Subcutaneous adipose tissue (tissue), 4 donors: ENCODE data around the gene GTF3C5. TPM values are rescaled to one million over a fixed set of nuclear protein-coding genes. Genes with fewer than 3 reads are reported as not detected.

Source experiments
- total RNA-seq, 4 donors: library from RNA; depleted of rRNA; stranded (reverse); fragments of >200 nt; gene quantifications; one replicate each; pipeline ENCODE4 v1.1.0, GENCODE V29; 2016
- TF ChIP-seq, protein P1 (sequence below): fragments of 450-650 bp; IDR thresholded peaks from one replicate; pipeline ENCODE4 v1.5.1; 2016; ENCODE audit warnings: low read depth, mild to moderate bottlenecking, control low read depth, antibody characterized with exemption, moderate library complexity

Gene GTF3C5
- total RNA-seq, 4 donors from 2014 or later, result 32.0 to 63.1 (median 41.1) TPM

DNA sequence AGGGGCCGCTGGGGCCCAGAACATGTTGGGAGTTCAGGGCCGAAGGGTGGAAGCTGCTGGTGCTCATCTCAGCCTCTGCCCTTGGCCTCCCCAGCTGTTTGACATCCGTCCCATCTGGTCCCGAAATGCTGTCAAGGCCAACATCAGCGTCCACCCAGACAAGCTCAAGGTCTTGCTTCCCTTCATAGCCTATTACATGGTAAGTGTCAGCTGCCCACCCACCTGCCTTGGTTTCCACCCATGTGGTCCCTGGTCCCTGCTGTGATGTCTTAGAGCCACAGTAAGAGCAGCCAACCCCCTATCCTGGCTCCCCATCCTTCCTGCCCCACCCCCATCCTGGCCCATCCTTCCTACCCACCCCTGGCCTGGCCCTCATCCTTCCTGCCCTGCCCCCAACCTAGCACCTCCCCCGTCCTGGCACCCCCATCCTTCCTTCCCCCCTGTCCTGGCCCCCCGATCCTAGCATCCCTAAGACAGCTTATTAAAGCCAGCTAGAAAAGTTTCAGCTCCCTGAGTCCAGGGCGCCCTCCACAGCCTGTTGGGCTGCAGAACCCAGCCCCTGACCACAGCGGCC, 21.3 kb downstream of the GTF3C5 start:
- TF ChIP-seq, protein P1, sequence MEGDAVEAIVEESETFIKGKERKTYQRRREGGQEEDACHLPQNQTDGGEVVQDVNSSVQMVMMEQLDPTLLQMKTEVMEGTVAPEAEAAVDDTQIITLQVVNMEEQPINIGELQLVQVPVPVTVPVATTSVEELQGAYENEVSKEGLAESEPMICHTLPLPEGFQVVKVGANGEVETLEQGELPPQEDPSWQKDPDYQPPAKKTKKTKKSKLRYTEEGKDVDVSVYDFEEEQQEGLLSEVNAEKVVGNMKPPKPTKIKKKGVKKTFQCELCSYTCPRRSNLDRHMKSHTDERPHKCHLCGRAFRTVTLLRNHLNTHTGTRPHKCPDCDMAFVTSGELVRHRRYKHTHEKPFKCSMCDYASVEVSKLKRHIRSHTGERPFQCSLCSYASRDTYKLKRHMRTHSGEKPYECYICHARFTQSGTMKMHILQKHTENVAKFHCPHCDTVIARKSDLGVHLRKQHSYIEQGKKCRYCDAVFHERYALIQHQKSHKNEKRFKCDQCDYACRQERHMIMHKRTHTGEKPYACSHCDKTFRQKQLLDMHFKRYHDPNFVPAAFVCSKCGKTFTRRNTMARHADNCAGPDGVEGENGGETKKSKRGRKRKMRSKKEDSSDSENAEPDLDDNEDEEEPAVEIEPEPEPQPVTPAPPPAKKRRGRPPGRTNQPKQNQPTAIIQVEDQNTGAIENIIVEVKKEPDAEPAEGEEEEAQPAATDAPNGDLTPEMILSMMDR, result no peak

DNA sequence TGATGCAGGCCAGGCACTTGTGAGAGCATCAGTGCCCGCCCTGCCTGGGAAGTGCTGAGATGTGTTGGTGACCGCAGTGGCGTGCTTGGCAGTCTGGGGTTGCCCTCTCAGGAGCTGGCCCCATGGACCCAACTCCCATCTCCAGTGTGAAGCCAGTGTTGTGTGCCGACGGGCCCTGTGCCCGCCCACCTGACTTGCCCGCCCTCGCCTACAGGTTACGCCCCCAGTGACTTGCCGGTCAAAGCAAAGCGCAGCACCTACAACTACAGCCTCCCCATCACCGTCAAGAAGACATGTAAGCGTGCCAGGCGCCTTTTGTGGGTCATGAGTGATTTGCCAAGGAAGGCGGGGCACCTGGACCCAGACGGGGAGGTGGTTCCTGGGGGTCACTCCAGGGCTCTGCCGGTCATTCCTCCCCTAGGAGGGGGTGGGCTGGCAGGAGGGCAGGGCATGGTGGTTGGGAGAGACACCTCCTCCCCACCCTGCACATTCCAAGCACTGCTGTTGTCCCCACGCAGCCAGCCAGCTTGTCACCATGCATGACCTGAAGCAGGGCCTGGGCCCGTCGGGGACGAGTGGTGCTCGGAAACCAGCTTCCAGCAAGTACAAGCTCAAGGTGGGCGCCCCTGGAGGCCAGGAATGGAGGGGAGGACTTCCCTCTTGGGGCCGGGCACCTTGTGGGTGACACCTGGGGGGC, 23.5 kb downstream of the GTF3C5 start:
- TF ChIP-seq, protein P1, result no peak

DNA sequence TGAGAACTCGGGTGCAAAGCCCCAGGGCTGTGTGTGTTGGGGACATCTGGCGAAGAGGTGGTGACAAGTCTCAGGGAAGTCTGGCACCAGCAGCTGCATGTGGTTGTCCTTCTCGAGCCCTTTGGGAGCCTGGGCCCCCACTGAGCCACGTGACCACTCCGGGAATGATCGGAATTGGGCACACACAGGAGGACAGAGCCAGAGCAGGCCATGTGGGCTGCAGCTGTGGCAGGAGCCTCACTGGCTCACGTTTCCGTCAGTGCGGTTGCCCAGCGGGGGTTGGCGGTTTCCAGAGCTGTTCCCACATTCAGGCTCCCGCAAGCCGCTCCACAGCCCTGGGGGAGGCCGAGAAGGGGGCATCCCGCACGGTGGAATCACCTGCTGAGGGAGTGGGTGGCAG, 24.2 kb downstream of the GTF3C5 start:
- TF ChIP-seq, protein P1, result no peak

DNA sequence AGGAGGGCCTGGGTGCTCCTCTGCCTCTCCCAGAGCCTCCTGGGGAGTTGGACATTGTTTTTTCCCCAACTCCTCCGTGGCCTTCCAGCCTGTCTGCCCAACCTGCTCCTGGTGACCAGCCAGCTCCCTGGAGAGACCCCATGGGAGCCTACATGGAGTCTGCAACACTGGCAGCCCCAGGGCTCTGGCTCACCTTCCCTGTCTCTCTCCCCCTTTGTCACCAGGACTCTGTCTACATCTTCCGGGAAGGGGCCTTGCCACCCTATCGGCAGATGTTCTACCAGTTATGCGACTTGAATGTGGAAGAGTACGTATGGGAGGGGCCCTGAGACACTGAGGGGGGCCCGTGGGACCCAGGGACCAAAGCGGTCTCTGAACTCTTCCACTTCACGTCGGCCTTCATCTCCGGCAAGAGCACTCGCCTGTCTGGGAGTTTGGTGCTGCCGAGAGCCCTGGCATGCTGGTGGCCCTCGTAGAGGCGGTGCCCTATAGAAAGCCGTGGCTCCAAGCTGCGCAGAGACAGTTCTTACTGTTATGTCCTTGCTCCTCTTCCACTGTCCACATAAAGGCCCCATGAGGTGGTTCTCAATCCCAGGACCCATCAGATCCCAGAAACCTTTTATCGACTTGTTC, 25.1 kb downstream of the GTF3C5 start:
- TF ChIP-seq, protein P1, result no peak

DNA sequence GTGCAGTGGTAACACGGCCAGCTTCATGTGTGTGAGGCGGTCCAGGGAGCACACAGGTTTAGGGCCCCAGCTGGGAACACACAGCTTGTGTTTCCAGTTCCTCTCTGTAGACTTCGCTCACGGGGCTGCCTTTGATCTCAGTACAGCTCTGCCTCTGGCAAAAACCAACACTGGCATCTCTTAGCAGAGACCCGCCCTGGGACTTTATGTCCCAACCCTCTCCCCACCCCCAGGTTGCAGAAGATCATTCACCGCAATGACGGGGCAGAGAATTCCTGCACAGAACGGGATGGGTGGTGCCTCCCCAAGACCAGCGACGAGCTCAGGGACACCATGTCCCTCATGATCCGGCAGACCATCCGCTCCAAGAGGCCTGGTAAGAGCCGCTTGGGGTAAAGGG, 25.7 kb downstream of the GTF3C5 start:
- TF ChIP-seq, protein P1, result no peak

DNA sequence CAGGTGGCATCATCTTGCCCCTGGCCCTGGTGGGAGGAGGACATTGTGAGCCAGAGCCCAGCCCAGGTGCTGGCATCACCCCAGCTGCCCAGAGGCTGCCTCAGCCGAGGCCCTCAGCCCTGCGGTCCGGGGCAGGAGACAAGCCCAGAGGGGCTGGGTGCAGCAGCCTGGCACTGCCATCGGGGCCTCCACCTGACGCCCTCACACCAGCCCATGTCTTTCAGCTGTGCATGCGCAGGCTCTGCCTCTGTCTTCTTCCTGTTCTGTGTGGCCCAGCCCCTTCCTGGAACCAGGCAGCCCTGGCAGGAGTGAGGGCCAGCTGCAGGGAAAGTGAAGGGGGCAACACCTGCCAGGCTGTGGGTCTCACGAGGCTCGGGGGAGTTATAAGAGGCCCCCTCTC, 26.2 kb downstream of the GTF3C5 start:
- TF ChIP-seq, protein P1, result no peak

DNA sequence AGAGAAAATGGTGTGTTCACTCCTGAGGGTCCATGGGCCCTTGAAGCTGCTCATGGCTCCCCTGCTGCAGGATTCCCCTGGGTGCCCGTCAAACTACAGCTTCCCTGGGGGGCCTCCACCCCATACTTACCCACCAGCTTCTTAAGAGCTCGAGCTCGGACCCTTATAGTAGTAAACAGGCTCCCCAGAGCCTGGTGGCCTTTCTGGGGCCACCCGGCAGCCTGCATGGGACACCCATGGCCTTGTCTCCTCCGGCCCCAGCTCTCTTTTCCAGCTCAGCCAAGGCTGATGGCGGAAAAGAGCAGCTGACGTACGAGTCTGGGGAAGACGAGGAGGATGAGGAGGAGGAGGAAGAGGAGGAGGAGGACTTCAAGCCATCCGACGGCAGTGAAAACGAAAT, 26.8 kb downstream of the GTF3C5 start:
- TF ChIP-seq, protein P1, result no peak
